ENCODE results near the gene TSPEAR. TPM values are rescaled to one million over a fixed set of nuclear protein-coding genes. Genes with fewer than 3 reads are reported as not detected.
"Not testable (repeated sequence)": the region's sequence is repeated elsewhere in the genome, so short reads cannot be mapped to it uniquely, and the experiment has no call there.

Gene TSPEAR
- total and polyA plus RNA-seq, 2 donors (not counting 1 experiment from before 2014, with no cell fraction given): not detected

DNA sequence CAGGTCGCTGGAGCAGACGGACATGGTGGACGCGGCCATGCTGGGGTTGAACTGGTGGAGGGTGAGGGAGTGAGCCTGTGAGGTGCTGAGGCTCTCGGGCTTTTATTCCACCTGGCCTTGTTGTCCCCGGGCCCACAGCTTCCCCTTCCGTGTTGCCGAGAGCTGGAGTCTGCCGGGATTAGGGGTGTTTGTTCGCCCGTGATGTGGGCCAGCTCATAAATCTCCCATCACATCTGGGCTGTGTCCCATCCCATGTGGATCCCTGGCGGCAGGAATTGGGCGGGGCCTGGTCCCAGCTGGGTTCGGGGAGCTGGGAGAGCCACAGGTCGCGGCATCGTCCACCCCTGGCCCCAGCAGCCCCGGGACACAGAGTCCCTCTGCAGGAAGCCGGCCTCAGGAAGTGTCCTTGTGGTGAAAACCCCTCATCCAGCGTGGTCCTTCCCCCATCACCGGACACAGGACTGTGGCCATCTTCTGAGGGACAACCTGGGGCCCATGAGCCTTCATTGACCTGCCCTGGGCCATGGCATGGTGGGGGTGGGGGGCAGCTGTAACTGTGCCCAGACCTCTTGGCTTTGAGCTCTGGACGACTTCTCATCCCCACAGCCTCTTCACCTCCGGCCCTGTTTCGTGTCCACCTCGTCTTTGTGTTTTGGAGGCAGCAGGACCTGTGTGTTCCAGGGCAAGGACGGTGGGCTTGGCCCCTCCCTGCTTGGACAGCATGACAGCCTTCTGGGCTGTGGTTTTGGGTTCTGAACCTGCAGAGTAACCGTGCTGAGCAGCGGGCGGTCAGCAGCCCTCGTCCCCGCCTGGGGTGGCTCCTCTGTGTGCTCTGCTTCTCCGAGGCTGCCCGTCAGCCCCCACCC is 118.7 kb downstream of the TSPEAR start, which contains the start of gene KRTAP10-6:
Gene KRTAP10-6 (minus strand): TSS at position 60 of the 866 bp plus-strand sequence. CDS start 21 bp downstream, at position 39.
- H2AFZ ChIP-seq (ENCODE audit: insufficient read depth, low read depth, low read length, poor library complexity, severe bottlenecking): no peak within 1 kb of the TSS
- DNase-seq (no peak), ATAC-seq (ENCODE audit: low read depth) (no peak)
- H3K4me1 ChIP-seq (ENCODE audit: control insufficient read depth in 2 of 2, insufficient read depth in 2 of 2, low read length in 2 of 2): no peaks in the 10 kb centered on the region
- Mint-ChIP-seq H3K27ac (no peak within 1 kb of the TSS), H3K4me3 (no peak within 1 kb of the TSS), H3K4me1 (no peaks in the 10 kb centered on the region), H3K9me3 (ENCODE audit: insufficient read depth) (peaks cover 2% of the 10 kb centered on the region), H3K27me3 (peaks cover 17% of the 10 kb centered on the region)
- H3K27ac ChIP-seq (ENCODE audit: low read length in 2 of 2): no peak within 1 kb of the TSS
- no peak within 1 kb of the TSS for H3K9ac ChIP-seq (ENCODE audit: low read length)
- CTCF ChIA-PET: no interaction called here
- no peak within 1 kb of the TSS for H3K4me2 ChIP-seq (replicated peaks; ENCODE audit: low read depth, low read length, poor library complexity, severe bottlenecking)
- TF ChIP-seq EZH2 (IDR thresholded peaks at IDR 0.05; ENCODE audit: borderline replicate concordance, insufficient read depth, low read depth, low read length, poor library complexity, severe bottlenecking): no peak
- TF ChIP-seq, protein P1, sequence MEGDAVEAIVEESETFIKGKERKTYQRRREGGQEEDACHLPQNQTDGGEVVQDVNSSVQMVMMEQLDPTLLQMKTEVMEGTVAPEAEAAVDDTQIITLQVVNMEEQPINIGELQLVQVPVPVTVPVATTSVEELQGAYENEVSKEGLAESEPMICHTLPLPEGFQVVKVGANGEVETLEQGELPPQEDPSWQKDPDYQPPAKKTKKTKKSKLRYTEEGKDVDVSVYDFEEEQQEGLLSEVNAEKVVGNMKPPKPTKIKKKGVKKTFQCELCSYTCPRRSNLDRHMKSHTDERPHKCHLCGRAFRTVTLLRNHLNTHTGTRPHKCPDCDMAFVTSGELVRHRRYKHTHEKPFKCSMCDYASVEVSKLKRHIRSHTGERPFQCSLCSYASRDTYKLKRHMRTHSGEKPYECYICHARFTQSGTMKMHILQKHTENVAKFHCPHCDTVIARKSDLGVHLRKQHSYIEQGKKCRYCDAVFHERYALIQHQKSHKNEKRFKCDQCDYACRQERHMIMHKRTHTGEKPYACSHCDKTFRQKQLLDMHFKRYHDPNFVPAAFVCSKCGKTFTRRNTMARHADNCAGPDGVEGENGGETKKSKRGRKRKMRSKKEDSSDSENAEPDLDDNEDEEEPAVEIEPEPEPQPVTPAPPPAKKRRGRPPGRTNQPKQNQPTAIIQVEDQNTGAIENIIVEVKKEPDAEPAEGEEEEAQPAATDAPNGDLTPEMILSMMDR (IDR thresholded peaks at IDR 0.05): no peak
- POLR2A ChIA-PET: no interaction called here
- H4K20me1 ChIP-seq (ENCODE audit: control insufficient read depth, insufficient read depth, low read length, poor library complexity, severe bottlenecking): no peaks in the 10 kb centered on the region
- no peaks in the 10 kb centered on the region for H3K79me2 ChIP-seq (ENCODE audit: control insufficient read depth, insufficient read depth, low read length)
- intact Hi-C loops (cut with micrococcal nuclease): no loop called here
- no peaks in the 10 kb centered on the region for H3K27me3 ChIP-seq (replicated peaks in 1 of 4; ENCODE audit: control extremely low read depth in 1 of 4, control insufficient read depth in 3 of 4, insufficient read depth in 4 of 4, low read length in 3 of 4)
- no peaks in the 10 kb centered on the region for H3K36me3 ChIP-seq (replicated peaks in 1 of 2; ENCODE audit: control extremely low read depth in 1 of 2, control insufficient read depth in 1 of 2, extremely low read depth in 1 of 2, insufficient read depth in 2 of 2, low read length in 1 of 2)
- WGBS (ENCODE audit: insufficient coverage): 70% methylated on average over 30 of the region's 33 CpGs
- H3K4me3 ChIP-seq (ENCODE audit: control extremely low read depth in 1 of 5, extremely low read depth in 1 of 5, insufficient read depth in 1 of 5, low read depth in 2 of 5, low read length in 4 of 5): no peak within 1 kb of the TSS
- no peaks in the 10 kb centered on the region for H3K9me3 ChIP-seq (ENCODE audit: control extremely low read depth in 1 of 3, control insufficient read depth in 2 of 3, insufficient read depth in 1 of 3, low read length in 2 of 3)

GRCh38 chr21:44591801-44592130 is 119.6 kb downstream of the TSPEAR start:
- CTCF ChIA-PET; H3K9me3 ChIP-seq (ENCODE audit: control extremely low read depth in 1 of 3, control insufficient read depth in 2 of 3, insufficient read depth in 1 of 3, low read length in 2 of 3): not testable (repeated sequence)
- no CpG with 5 or more reads among the region's 4 CpGs for WGBS (ENCODE audit: insufficient coverage)

DNA sequence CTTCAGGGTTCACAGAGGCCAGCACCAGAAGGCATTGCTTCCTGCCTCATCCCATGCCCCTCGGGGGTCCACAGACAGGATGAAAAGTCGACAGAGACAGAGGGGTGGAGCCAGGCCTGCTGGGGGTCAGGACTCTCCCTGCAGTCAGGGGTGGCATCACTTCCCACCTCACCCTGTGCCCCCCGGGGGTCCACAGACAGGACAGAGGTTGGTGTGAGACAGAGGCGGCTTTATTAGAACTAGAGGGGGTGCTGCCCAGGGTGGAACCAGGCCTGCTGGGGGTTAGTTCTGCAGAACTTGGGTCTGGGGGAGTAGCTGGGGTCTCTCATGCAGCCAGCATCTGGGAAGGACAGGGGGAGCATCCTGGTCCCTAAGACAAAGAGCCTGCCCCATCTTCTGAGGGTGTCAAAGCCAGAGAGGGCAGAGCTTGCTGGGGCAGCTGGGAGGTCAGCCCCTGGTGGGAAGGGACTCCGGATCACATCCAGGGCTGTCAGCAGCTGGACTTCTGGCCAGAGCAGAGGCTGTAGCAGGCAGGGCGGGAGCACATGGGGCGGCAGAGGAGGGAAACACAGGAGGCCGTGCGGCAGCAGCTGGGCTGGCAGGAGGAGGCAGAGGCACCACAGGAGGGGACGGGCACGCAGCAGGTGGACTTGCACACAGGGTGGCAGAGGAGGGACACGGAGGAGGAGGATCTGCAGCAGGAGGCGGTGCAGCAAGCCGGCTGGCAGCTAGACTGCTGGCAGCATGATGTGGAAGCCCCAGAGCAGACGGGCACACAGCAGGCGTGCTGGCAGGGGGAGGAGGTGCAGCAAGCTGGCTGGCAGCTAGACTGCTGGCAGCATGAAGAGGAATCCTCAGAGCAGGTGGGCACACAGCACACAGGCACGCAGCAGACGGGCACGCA is 120.2 kb downstream of the TSPEAR start:
- ATAC-seq (ENCODE audit: low read depth); H2AFZ ChIP-seq (ENCODE audit: insufficient read depth, low read depth, low read length, poor library complexity, severe bottlenecking); DNase-seq; POLR2A ChIA-PET; H3K9me3 Mint-ChIP-seq (ENCODE audit: insufficient read depth); CTCF ChIA-PET; H3K4me3 ChIP-seq (ENCODE audit: control extremely low read depth in 1 of 5, extremely low read depth in 1 of 5, insufficient read depth in 1 of 5, low read depth in 2 of 5, low read length in 4 of 5); H3K4me1 ChIP-seq (ENCODE audit: control insufficient read depth in 2 of 2, insufficient read depth in 2 of 2, low read length in 2 of 2); H3K27ac Mint-ChIP-seq; H3K4me3 Mint-ChIP-seq; H3K27me3 ChIP-seq (replicated peaks in 1 of 4; ENCODE audit: control extremely low read depth in 1 of 4, control insufficient read depth in 3 of 4, insufficient read depth in 4 of 4, low read length in 3 of 4); H3K27ac ChIP-seq (ENCODE audit: low read length in 2 of 2); H3K79me2 ChIP-seq (ENCODE audit: control insufficient read depth, insufficient read depth, low read length); H3K36me3 ChIP-seq (replicated peaks in 1 of 2; ENCODE audit: control extremely low read depth in 1 of 2, control insufficient read depth in 1 of 2, extremely low read depth in 1 of 2, insufficient read depth in 2 of 2, low read length in 1 of 2); H3K9ac ChIP-seq (ENCODE audit: low read length); H3K9me3 ChIP-seq (ENCODE audit: control extremely low read depth in 1 of 3, control insufficient read depth in 2 of 3, insufficient read depth in 1 of 3, low read length in 2 of 3); H3K4me2 ChIP-seq (replicated peaks; ENCODE audit: low read depth, low read length, poor library complexity, severe bottlenecking); H4K20me1 ChIP-seq (ENCODE audit: control insufficient read depth, insufficient read depth, low read length, poor library complexity, severe bottlenecking); intact Hi-C loops (cut with micrococcal nuclease); H3K4me1 Mint-ChIP-seq: not testable (repeated sequence)
- 89% methylated on average over 7 of the region's 19 CpGs for WGBS (ENCODE audit: insufficient coverage)
- peaks cover 33% of the 10 kb centered on the region for H3K27me3 Mint-ChIP-seq

More at GRCh38 chr21:44591801-44592130, 119.6 kb downstream of the TSPEAR start:
- H3K27me3 ChIP-seq (replicated peaks in 1 of 4; ENCODE audit: control extremely low read depth in 1 of 4, control insufficient read depth in 3 of 4, insufficient read depth in 4 of 4, low read length in 3 of 4); DNase-seq; H4K20me1 ChIP-seq (ENCODE audit: control insufficient read depth, insufficient read depth, low read length, poor library complexity, severe bottlenecking); H3K4me3 Mint-ChIP-seq; H3K79me2 ChIP-seq (ENCODE audit: control insufficient read depth, insufficient read depth, low read length); H3K9ac ChIP-seq (ENCODE audit: low read length); intact Hi-C loops (cut with micrococcal nuclease); H3K27ac ChIP-seq (ENCODE audit: low read length in 2 of 2); H3K4me1 ChIP-seq (ENCODE audit: control insufficient read depth in 2 of 2, insufficient read depth in 2 of 2, low read length in 2 of 2); H3K36me3 ChIP-seq (replicated peaks in 1 of 2; ENCODE audit: control extremely low read depth in 1 of 2, control insufficient read depth in 1 of 2, extremely low read depth in 1 of 2, insufficient read depth in 2 of 2, low read length in 1 of 2); POLR2A ChIA-PET; H3K4me1 Mint-ChIP-seq; ATAC-seq (ENCODE audit: low read depth); H2AFZ ChIP-seq (ENCODE audit: insufficient read depth, low read depth, low read length, poor library complexity, severe bottlenecking); H3K27ac Mint-ChIP-seq; H3K9me3 Mint-ChIP-seq (ENCODE audit: insufficient read depth); H3K4me2 ChIP-seq (replicated peaks; ENCODE audit: low read depth, low read length, poor library complexity, severe bottlenecking); H3K4me3 ChIP-seq (ENCODE audit: control extremely low read depth in 1 of 5, extremely low read depth in 1 of 5, insufficient read depth in 1 of 5, low read depth in 2 of 5, low read length in 4 of 5): not testable (repeated sequence)
- peaks cover 26% of the 10 kb centered on the region for H3K27me3 Mint-ChIP-seq

Data from B cell (primary cell).